K562 (cell line): ENCODE results near the gene PACSIN1. TPM values are rescaled to one million over a fixed set of nuclear protein-coding genes. Genes with fewer than 3 reads are reported as not detected.

ENCODE experiments used
- ATF6 ChIP-seq: sonication (generic); formaldehyde crosslinking; IDR thresholded peaks from 2 replicates; pipeline ENCODE4 v1.4.0; 2020; ENCODE audit warnings: mild to moderate bottlenecking, missing genetic modification reagents
- CBX5 ChIP-seq: IDR thresholded peaks from 2 replicates; pipeline ENCODE4 v1.6.1; 2014; ENCODE audit warnings: low read depth, borderline replicate concordance
- EHMT2 ChIP-seq: fragments of 450-650 bp; IDR thresholded peaks from 2 replicates; pipeline ENCODE4 v1.6.1; 2018; ENCODE audit warnings: antibody characterized with exemption
- HOMEZ ChIP-seq: fragments of 250-450 bp; sonication (Bioruptor Pico); IDR thresholded peaks from 2 replicates; pipeline ENCODE4 v1.4.0; 2020; ENCODE audit warnings: mild to moderate bottlenecking, moderate library complexity
- ILF3 ChIP-seq: fragments of 450-650 bp; IDR thresholded peaks from 2 replicates; pipeline ENCODE4 v1.6.1; 2018; ENCODE audit warnings: antibody characterized with exemption, mild to moderate bottlenecking, moderate library complexity, borderline replicate concordance
- NFXL1 ChIP-seq: fragments of 450-650 bp; formaldehyde crosslinking; IDR thresholded peaks from 2 replicates; pipeline ENCODE4 v1.4.0; 2021; ENCODE audit warnings: mild to moderate bottlenecking
- NFYB ChIP-seq: IDR thresholded peaks from 2 replicates; pipeline ENCODE4 v1.6.1; 2011; ENCODE audit warnings: mild to moderate bottlenecking, moderate library complexity; ENCODE audit not compliant: insufficient read length; ENCODE audit errors: extremely low read depth
- STAT5B ChIP-seq: fragments of 250-450 bp; sonication (Bioruptor Pico); IDR thresholded peaks from 2 replicates; pipeline ENCODE4 v1.8.0; 2021; ENCODE audit warnings: mild to moderate bottlenecking, inconsistent platforms
- TBP ChIP-seq: optimal IDR thresholded peaks from 2 replicates; pipeline ENCODE3; 2011; ENCODE audit warnings: low read depth, low read length, improper control_type of control experiment
- ZNF12 ChIP-seq: sonication (generic); formaldehyde crosslinking; IDR thresholded peaks from 2 replicates; pipeline ENCODE4 v1.4.0; 2020; ENCODE audit warnings: mild to moderate bottlenecking, missing genetic modification reagents
- ZNF239 ChIP-seq: fragments of 250-450 bp; sonication (Bioruptor Pico); IDR thresholded peaks from 2 replicates; pipeline ENCODE4 v1.4.0; 2020; ENCODE audit warnings: mild to moderate bottlenecking
- ZNF318 ChIP-seq, 2 experiments: fragments of 450-650 bp; IDR thresholded peaks; 2 replicates each; pipeline ENCODE4 v1.6.1; 2016; ENCODE audit warnings: mild to moderate bottlenecking in 2 of 2, borderline replicate concordance in 1 of 2, low read depth in 1 of 2, moderate library complexity in 1 of 2
- polyA plus RNA-seq, 8 experiments: library from polyadenylated mRNA; depleted of rRNA in 4 of 8; stranded (reverse) in 5 of 8; unstranded in 3 of 8; fragments of >200 nt; fragmentation: Nextera tagmentation in 2 of 8; fragmentation: Illumina TruSeq in 1 of 8; extraction: Ambion mirVana in 2 of 8; extraction: Trizol in 1 of 8; gene quantifications; 2 replicates each; pipeline versions ENCODE4 v1.2.1 to v1.2.3, GENCODE V29; 2011 to 2014; ENCODE audit warnings: inconsistent platforms in 1 of 8, missing spikeins in 1 of 8
- total RNA-seq, 7 experiments: library from RNA; depleted of rRNA in 6 of 7; stranded (reverse); fragments of >200 nt in 6 of 7; fragmentation: Illumina TruSeq in 2 of 7; extraction: Trizol in 2 of 7; gene quantifications; 2 replicates each; pipeline versions ENCODE4 v1.2.1 to v1.2.3, GENCODE V29; 2011 to 2021; ENCODE audit warnings: low replicate concordance in 1 of 7
- TF ChIP-seq, protein P1 (sequence below): fragments of 250-450 bp; sonication (Bioruptor Pico); IDR thresholded peaks from 2 replicates; pipeline ENCODE4 v1.5.0; 2021; ENCODE audit warnings: mild to moderate bottlenecking, borderline replicate concordance

PACSIN1 gene
- total and polyA plus RNA-seq, 9 of the 15 experiments (the other 6 are each of a cell fraction or from before 2014, with no cell fraction given), result 0.01 to 1.7 (median 0.45) TPM

- TF ChIP-seq HOMEZ (CRISPR knock-in tag) (no peak), ZNF318 (IDR thresholded peaks at IDR 0.05; ENCODE audit: borderline replicate concordance in 1 of 2, low read depth in 1 of 2) (no peak), EHMT2 (no peak), CBX5 (no peak), NFYB (no peak), ZNF239 (CRISPR knock-in tag) (no peak), ZNF12 (CRISPR knock-in tag) (no peak), TBP (no peak), ILF3 (no peak), NFXL1 (CRISPR knock-in tag) (no peak), ATF6 (CRISPR knock-in tag) (no peak), STAT5B (CRISPR knock-in tag) (no peak)
- TF ChIP-seq, protein P1, sequence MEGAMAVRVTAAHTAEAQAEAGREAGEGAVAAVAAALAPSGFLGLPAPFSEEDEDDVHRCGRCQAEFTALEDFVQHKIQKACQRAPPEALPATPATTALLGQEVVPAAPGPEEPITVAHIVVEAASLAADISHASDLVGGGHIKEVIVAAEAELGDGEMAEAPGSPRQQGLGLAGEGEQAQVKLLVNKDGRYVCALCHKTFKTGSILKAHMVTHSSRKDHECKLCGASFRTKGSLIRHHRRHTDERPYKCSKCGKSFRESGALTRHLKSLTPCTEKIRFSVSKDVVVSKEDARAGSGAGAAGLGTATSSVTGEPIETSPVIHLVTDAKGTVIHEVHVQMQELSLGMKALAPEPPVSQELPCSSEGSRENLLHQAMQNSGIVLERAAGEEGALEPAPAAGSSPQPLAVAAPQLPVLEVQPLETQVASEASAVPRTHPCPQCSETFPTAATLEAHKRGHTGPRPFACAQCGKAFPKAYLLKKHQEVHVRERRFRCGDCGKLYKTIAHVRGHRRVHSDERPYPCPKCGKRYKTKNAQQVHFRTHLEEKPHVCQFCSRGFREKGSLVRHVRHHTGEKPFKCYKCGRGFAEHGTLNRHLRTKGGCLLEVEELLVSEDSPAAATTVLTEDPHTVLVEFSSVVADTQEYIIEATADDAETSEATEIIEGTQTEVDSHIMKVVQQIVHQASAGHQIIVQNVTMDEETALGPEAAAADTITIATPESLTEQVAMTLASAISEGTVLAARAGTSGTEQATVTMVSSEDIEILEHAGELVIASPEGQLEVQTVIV (CRISPR knock-in tag), result no peak
Observed at GRCh38 chr6:34465531-34466241, at the start of gene PACSIN1 (continued).
